Nephron progenitor cell (in vitro differentiated cells): ENCODE measurements around the gene PEA15.

ENCODE experiments used
- DNase-seq: peaks from one replicate; pipeline ENCODE4 v3.0.0; 2021
- H3K27ac Mint-ChIP-seq: 2 replicates; pipeline ENCODE4 v1.8.0; 2021; ENCODE audit warnings: mild to moderate bottlenecking, moderate library complexity, mixed read lengths
- H3K27me3 Mint-ChIP-seq: 2 replicates; pipeline ENCODE4 v1.8.0; 2021; ENCODE audit warnings: mild to moderate bottlenecking, low read depth, mixed read lengths; ENCODE audit not compliant: poor library complexity
- H3K36me3 Mint-ChIP-seq: 2 replicates; pipeline ENCODE4 v1.8.0; 2021; ENCODE audit warnings: low read depth, mixed read lengths
- H3K4me1 Mint-ChIP-seq: 2 replicates; pipeline ENCODE4 v1.8.0; 2021; ENCODE audit warnings: mixed read lengths
- H3K4me3 Mint-ChIP-seq: 2 replicates; pipeline ENCODE4 v1.8.0; 2021; ENCODE audit warnings: mild to moderate bottlenecking, moderate library complexity, mixed read lengths
- H3K9me3 Mint-ChIP-seq: 2 replicates; pipeline ENCODE4 v1.8.0; 2021; ENCODE audit warnings: mild to moderate bottlenecking, moderate library complexity, mixed read lengths
- CTCF ChIP-seq: fragments of 200-600 bp; sonication (generic); IDR thresholded peaks from 2 replicates; pipeline ENCODE4 v1.5.0; 2021; ENCODE audit warnings: antibody characterized with exemption

PEA15 gene

GRCh38 chr1:160264795-160265307, 59.7 kb downstream of the PEA15 start:
- no peak for DNase-seq
- H3K4me3 Mint-ChIP-seq = no peak overlapping the region
- no peaks in the 10 kb centered on the region for H3K9me3 Mint-ChIP-seq
- no peak for TF ChIP-seq CTCF
- peaks cover 24% of the 10 kb centered on the region for H3K4me1 Mint-ChIP-seq
- peaks cover 47% of the 10 kb centered on the region for H3K27me3 Mint-ChIP-seq
- H3K27ac Mint-ChIP-seq = no peak overlapping the region
- no peaks in the 10 kb centered on the region for H3K36me3 Mint-ChIP-seq
